Thoracic aorta endothelial cell (primary cell): Measurements from ENCODE around the gene STYXL1. TPM values are rescaled to one million over a fixed set of nuclear protein-coding genes. Genes with fewer than 3 reads are reported as not detected.

Experiments
- small RNA-seq: library from RNA; depleted of rRNA; stranded (forward); fragments of <200 nt; gene quantifications from one replicate; pipeline ENCODE3, GENCODE V24; 2012
- total RNA-seq: library from RNA; depleted of rRNA; stranded (reverse); fragments of >200 nt; gene quantifications from 2 replicates; pipeline ENCODE4 v1.2.3, GENCODE V29; 2012

The STYXL1 gene
- 22.7 and 26.7 TPM in 2 replicates for total RNA-seq

GRCh38 chr7:76047811-76048667 is at the start of gene STYXL1, which contains the start of gene MDH2:
STYXL1 (minus strand) TSS chr7:76048000; CDS start chr7:76030523, 17,477 bp downstream.
MDH2 (plus strand) TSS chr7:76048106; CDS start chr7:76048161, 55 bp downstream.

GRCh38 chr7:75994388-75995051 is 53.3 kb downstream of the STYXL1 start, which contains the start of gene TMEM120A:
TMEM120A (minus strand) TSS chr7:75994595; CDS start chr7:75994570, 25 bp downstream.

Small RNAs within 50 kb of the gene (small RNA-seq; reads per million reads assigned to genes)
- gene RNU6-863P, result 0.28 reads per million

Other genes with a start within 250 kb of the STYXL1 start
- gene CCL24, start 234.2 kb downstream of the STYXL1 start, total RNA-seq, result 0.53 TPM in 1 of 2 replicates, not detected in the other
- gene RHBDD2, start 169.0 kb downstream of the STYXL1 start, total RNA-seq, result 13.3 and 19.6 TPM in 2 replicates
- gene POR, start 132.8 kb downstream of the STYXL1 start, total RNA-seq, result 46.3 and 51.8 TPM in 2 replicates
- gene TMEM120A, start 53.4 kb downstream of the STYXL1 start, total RNA-seq, result 17.3 and 19.8 TPM in 2 replicates
- gene MDH2, start 106 bp upstream of the STYXL1 start, total RNA-seq, result 56.2 and 58.4 TPM in 2 replicates
- gene SRRM3, start 153.9 kb upstream of the STYXL1 start, total RNA-seq, result 0.80 and 0.86 TPM in 2 replicates